ENCODE measurements around the gene TMEM53.

The TMEM53 gene

GRCh38 chr1:44628962-44629756 is 45.1 kb downstream of the TMEM53 start:
- no peak for DNase-seq (ENCODE audit: low read depth)

GRCh38 chr1:44625348-44625747 is 48.9 kb downstream of the TMEM53 start:
- no peak for DNase-seq (ENCODE audit: low read depth)

GRCh38 chr1:44624268-44624901 is 49.9 kb downstream of the TMEM53 start:
- no peak for DNase-seq (ENCODE audit: low read depth)

GRCh38 chr1:44621841-44622286 is 52.4 kb downstream of the TMEM53 start:
- DNase-seq (ENCODE audit: low read depth): no peak

- DNase-seq (ENCODE audit: low read depth): no peak
Observed at GRCh38 chr1:44620072-44620471, 54.2 kb downstream of the TMEM53 start.

- DNase-seq (ENCODE audit: low read depth): no peak
Observed at GRCh38 chr1:44619261-44619900, 54.9 kb downstream of the TMEM53 start.

- no peak for DNase-seq (ENCODE audit: low read depth)
Observed at GRCh38 chr1:44617703-44618029, 56.6 kb downstream of the TMEM53 start.

- no peak for DNase-seq (ENCODE audit: low read depth)
Observed at GRCh38 chr1:44616991-44617702, 57.1 kb downstream of the TMEM53 start.

GRCh38 chr1:44616284-44616990 is 57.8 kb downstream of the TMEM53 start:
- DNase-seq (ENCODE audit: low read depth): no peak

- no peak for DNase-seq (ENCODE audit: low read depth)
Observed at GRCh38 chr1:44613941-44614340, 60.3 kb downstream of the TMEM53 start.

- DNase-seq (ENCODE audit: low read depth): no peak
Observed at GRCh38 chr1:44611866-44612265, 62.4 kb downstream of the TMEM53 start.

- no peak for DNase-seq (ENCODE audit: low read depth)
Observed at GRCh38 chr1:44611419-44611818, 62.9 kb downstream of the TMEM53 start.

- no peak for DNase-seq (ENCODE audit: low read depth)
Observed at GRCh38 chr1:44610527-44611148, 63.6 kb downstream of the TMEM53 start.

GRCh38 chr1:44609768-44610526 is 64.3 kb downstream of the TMEM53 start:
- DNase-seq (ENCODE audit: low read depth): no peak

GRCh38 chr1:44609412-44609767 is 64.9 kb downstream of the TMEM53 start:
- no peak for DNase-seq (ENCODE audit: low read depth)

GRCh38 chr1:44608141-44608540 is 66.1 kb downstream of the TMEM53 start:
- no peak for DNase-seq (ENCODE audit: low read depth)

- DNase-seq (ENCODE audit: low read depth): no peak
Observed at GRCh38 chr1:44606701-44607281, 67.5 kb downstream of the TMEM53 start.

GRCh38 chr1:44605914-44606615 is 68.2 kb downstream of the TMEM53 start:
- DNase-seq (ENCODE audit: low read depth): no peak

- no peak for DNase-seq (ENCODE audit: low read depth)
Observed at GRCh38 chr1:44604157-44604955, 69.9 kb downstream of the TMEM53 start.
